ENCODE data around the gene BAX. TPM values are rescaled to one million over a fixed set of nuclear protein-coding genes. Genes with fewer than 3 reads are reported as not detected.

The BAX gene
- total RNA-seq, 4 donors from 2014 or later: 15.5 to 36.3 (median 31.1) TPM

GRCh38 chr19:48962849-48963165 lies 8.1 kb downstream of the BAX start:
- 64 to 65% methylated on average over 5 to 7 of the region's 7 CpGs for WGBS, 2 donors
- TF ChIP-seq CTCF (IDR thresholded peaks at IDR 0.05): no peak
- TF ChIP-seq POLR2A (IDR thresholded peaks at IDR 0.05): no peak
- no peak overlapping the region for H3K4me3 ChIP-seq (ENCODE audit: low read depth, poor library complexity, severe bottlenecking)
- no peak for DNase-seq (ENCODE audit: low spot score in 2 of 2)
- intact Hi-C loops (cut with DNase I; ENCODE audit: low total_unique reads): no loop called here

- TF ChIP-seq POLR2A (IDR thresholded peaks at IDR 0.05): no peak
- TF ChIP-seq CTCF (IDR thresholded peaks at IDR 0.05): no peak
- intact Hi-C loops (cut with DNase I; ENCODE audit: low total_unique reads): no loop called here
- peak overlapping the region; percentile 5 for H3K4me3 ChIP-seq (ENCODE audit: low read depth, poor library complexity, severe bottlenecking)
- DNase-seq (ENCODE audit: low spot score in 2 of 2): peak; percentile 71 to 97
- 10 to 11% methylated on average over 19 to 28 of the region's 28 CpGs for WGBS, 2 donors
These were observed 8.9 kb downstream of the BAX start for GRCh38 chr19:48963371-48964204.

GRCh38 chr19:48964205-48965039 lies 9.7 kb downstream of the BAX start:
- no peak for DNase-seq (ENCODE audit: low spot score in 2 of 2)
- no peak for TF ChIP-seq CTCF (IDR thresholded peaks at IDR 0.05)
- 13 to 17% methylated on average over 19 of the region's 19 CpGs for WGBS, 2 donors

GRCh38 chr19:48965040-48965805 lies 10.5 kb downstream of the BAX start, which contains the start of gene FTL:
Gene FTL, plus strand, starts transcription at chr19:48965309. Its CDS starts 199 bp downstream, at chr19:48965508.
- WGBS, 2 donors: 0 to 1% methylated on average over 48 to 51 of the region's 52 CpGs

More at GRCh38 chr19:48964205-48965039, 9.7 kb downstream of the BAX start:
- peak overlapping the region; percentile 5 for H3K4me3 ChIP-seq (ENCODE audit: low read depth, poor library complexity, severe bottlenecking)
- intact Hi-C loops (cut with DNase I; ENCODE audit: low total_unique reads): no loop called here

More at GRCh38 chr19:48965040-48965805, 10.5 kb downstream of the BAX start, which contains the start of gene FTL:
- intact Hi-C loops (cut with DNase I; ENCODE audit: low total_unique reads): no loop called here
- peak; percentile 96 to 100 for DNase-seq (ENCODE audit: low spot score in 2 of 2)
- no peak for TF ChIP-seq CTCF (IDR thresholded peaks at IDR 0.05)
- TF ChIP-seq POLR2A (IDR thresholded peaks at IDR 0.05): peak in 1 of 2 donors; percentile 99
- peak within 1 kb of the TSS; percentile 80 for H3K4me3 ChIP-seq (ENCODE audit: low read depth, poor library complexity, severe bottlenecking)
